GM13977 (cell line): Measurements from ENCODE around the gene SLC9A9.
"Not testable (repeated sequence)": the region's sequence is repeated elsewhere in the genome, so short reads cannot be mapped to it uniquely, and the experiment has no call there.

Experiments used
- DNase-seq: peaks from one replicate; pipeline ENCODE4 v3.0.0; 2012; ENCODE audit warnings: low spot score
- in situ Hi-C: fragments of 300-500 bp; cut with MboI; formaldehyde crosslinking; loops from one replicate; pipeline ENCODE4 v1.12.0; 2022; ENCODE audit warnings: low sequenced_read_pairs, low pct_unique_long_range_greater_than_20kb, mixed read lengths, inconsistent platforms; ENCODE audit not compliant: unreplicated experiment
- TF ChIP-seq, protein P1 (sequence below): IDR thresholded peaks from 2 replicates; pipeline ENCODE4 v1.5.1; 2012; ENCODE audit warnings: mild to moderate bottlenecking, control low read depth; ENCODE audit not compliant: insufficient read depth; ENCODE audit errors: extremely low read depth, missing control alignments

The SLC9A9 gene

DNA sequence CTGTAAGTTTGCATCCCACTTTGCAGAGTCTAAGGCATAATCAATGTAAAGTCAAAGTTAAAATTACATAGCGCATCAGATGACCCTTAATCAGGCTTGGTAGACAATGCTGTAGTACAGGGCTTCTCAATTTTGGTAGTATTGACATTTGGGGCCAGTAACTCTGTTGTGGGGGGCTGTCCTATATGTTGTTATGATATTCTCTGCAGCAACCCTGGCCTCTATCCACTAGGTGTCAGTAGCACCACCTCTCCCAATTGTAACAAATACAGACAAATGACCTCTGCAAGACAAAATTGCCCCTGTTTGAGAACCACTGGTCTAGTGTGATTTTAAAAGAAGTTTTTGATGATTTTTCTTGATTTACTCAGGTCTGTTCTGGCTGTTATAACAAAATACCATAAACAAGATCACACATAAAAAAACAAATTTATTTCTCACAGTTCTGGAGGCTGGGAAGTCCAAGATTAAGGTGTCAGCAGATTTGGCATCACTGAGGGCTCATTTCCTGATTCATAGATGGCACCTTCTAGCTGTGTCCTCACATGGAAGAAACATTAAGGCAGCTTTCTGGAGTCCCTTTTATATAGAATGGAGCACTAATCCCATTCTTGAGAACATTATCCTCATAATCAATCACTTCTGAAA is 37.6 kb upstream of the SLC9A9 start:
- in situ Hi-C loops = no loop called here
- DNase-seq = peak; percentile 36
- TF ChIP-seq, protein P1, sequence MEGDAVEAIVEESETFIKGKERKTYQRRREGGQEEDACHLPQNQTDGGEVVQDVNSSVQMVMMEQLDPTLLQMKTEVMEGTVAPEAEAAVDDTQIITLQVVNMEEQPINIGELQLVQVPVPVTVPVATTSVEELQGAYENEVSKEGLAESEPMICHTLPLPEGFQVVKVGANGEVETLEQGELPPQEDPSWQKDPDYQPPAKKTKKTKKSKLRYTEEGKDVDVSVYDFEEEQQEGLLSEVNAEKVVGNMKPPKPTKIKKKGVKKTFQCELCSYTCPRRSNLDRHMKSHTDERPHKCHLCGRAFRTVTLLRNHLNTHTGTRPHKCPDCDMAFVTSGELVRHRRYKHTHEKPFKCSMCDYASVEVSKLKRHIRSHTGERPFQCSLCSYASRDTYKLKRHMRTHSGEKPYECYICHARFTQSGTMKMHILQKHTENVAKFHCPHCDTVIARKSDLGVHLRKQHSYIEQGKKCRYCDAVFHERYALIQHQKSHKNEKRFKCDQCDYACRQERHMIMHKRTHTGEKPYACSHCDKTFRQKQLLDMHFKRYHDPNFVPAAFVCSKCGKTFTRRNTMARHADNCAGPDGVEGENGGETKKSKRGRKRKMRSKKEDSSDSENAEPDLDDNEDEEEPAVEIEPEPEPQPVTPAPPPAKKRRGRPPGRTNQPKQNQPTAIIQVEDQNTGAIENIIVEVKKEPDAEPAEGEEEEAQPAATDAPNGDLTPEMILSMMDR = peak; percentile 83

DNA sequence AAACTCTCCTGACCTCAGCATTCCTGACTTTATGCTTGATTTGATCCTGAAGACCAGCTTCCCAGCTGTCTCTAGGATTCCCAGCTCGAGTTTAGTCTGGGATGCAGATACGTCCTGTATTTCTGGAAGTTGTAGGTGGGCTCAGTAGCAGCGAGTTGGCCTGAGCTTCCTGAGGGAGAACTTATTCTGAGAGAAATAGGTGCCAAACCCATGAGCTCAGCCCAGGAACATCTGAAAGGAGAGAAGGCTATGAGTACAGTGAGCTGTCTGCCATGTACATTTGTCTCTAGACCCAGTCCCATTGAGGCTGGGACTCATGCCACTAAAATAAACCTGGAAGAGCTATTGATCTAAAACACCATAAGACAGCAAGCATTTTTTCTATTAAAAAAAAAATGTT is 36.6 kb upstream of the SLC9A9 start:
- in situ Hi-C loops = no loop called here
- TF ChIP-seq, protein P1 = no peak
- no peak for DNase-seq

- TF ChIP-seq, protein P1 = no peak
- no peak for DNase-seq
- in situ Hi-C loops = no loop called here
Observed at GRCh38 chr3:143883151-143883550, 34.9 kb upstream of the SLC9A9 start.

GRCh38 chr3:143881095-143881494 is 32.8 kb upstream of the SLC9A9 start:
- in situ Hi-C loops = no loop called here
- TF ChIP-seq, protein P1 = no peak

GRCh38 chr3:143875546-143875945 is 27.3 kb upstream of the SLC9A9 start:
- no peak for DNase-seq
- in situ Hi-C loops = no loop called here
- TF ChIP-seq, protein P1 = no peak

More at GRCh38 chr3:143881095-143881494, 32.8 kb upstream of the SLC9A9 start:
- no peak for DNase-seq

GRCh38 chr3:143873553-143873952 is 25.3 kb upstream of the SLC9A9 start:
- DNase-seq, in situ Hi-C loops: not testable (repeated sequence)

DNA sequence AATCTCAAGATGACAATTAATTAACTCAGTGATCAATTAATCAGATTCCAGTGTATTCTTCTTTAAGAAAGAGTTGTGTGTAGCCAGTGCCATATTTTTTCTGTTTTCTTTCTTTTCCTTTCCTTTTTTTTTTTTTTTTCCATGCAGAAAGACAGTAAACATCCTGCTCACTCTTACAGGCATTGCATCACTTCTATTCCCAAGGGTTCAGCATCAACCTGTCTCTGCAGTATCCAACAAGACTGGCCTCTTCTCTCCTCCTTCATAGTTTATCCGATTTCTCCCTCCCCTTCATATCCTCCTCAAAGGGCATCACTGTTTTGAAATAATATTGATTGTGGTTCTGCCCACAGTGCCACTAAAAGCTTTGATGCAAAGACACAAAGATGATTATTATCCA is 17.0 kb upstream of the SLC9A9 start:
- TF ChIP-seq, protein P1 = no peak
- no peak for DNase-seq
- in situ Hi-C loops = no loop called here
